GM12801 (cell line): ENCODE results near the gene RSPRY1.

ENCODE experiments used
- TF ChIP-seq, protein P1 (sequence below): IDR thresholded peaks from one replicate; pipeline ENCODE4 v1.5.1; 2011; ENCODE audit warnings: control low read depth; ENCODE audit not compliant: insufficient read length; ENCODE audit errors: extremely low read depth

RSPRY1 gene

DNA sequence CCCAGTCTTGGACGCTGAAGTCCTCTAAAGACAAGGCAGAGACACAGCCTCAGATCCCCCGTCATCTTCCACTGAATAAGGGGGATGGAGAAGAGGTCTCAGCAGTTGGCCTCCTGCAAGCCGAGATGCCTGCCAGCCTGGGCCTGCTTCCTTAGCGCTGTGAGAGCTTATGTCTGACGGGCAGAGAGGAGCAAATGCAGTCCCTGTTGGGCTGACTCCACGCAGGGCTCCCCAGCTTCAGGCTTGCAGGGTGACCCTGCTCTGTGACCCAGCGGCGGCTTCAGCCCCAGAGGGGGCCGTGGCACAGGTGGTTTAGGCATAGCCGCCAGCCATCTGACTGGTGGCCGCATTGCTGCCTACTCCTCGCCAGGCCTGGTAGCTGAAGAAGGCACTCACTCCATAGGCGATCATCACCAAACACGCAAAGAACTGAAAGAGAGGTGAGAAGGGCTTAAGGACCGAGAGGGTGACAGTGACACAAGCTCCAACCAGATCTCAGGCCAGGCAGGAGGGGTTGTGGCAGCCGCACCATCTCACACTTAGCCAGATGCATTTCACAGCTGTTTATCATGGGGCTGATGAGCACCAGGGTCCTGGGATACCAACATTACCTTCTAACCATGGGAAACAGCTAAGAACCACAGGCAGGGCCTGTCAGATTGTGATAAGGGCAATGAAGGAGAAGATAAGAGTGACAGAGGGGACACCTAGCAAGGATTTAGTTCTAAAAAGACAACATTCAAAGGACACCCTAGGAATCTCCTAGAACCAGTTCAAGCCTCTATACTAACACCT is 70.7 kb downstream of the RSPRY1 start:
- TF ChIP-seq, protein P1, sequence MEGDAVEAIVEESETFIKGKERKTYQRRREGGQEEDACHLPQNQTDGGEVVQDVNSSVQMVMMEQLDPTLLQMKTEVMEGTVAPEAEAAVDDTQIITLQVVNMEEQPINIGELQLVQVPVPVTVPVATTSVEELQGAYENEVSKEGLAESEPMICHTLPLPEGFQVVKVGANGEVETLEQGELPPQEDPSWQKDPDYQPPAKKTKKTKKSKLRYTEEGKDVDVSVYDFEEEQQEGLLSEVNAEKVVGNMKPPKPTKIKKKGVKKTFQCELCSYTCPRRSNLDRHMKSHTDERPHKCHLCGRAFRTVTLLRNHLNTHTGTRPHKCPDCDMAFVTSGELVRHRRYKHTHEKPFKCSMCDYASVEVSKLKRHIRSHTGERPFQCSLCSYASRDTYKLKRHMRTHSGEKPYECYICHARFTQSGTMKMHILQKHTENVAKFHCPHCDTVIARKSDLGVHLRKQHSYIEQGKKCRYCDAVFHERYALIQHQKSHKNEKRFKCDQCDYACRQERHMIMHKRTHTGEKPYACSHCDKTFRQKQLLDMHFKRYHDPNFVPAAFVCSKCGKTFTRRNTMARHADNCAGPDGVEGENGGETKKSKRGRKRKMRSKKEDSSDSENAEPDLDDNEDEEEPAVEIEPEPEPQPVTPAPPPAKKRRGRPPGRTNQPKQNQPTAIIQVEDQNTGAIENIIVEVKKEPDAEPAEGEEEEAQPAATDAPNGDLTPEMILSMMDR, result no peak

DNA sequence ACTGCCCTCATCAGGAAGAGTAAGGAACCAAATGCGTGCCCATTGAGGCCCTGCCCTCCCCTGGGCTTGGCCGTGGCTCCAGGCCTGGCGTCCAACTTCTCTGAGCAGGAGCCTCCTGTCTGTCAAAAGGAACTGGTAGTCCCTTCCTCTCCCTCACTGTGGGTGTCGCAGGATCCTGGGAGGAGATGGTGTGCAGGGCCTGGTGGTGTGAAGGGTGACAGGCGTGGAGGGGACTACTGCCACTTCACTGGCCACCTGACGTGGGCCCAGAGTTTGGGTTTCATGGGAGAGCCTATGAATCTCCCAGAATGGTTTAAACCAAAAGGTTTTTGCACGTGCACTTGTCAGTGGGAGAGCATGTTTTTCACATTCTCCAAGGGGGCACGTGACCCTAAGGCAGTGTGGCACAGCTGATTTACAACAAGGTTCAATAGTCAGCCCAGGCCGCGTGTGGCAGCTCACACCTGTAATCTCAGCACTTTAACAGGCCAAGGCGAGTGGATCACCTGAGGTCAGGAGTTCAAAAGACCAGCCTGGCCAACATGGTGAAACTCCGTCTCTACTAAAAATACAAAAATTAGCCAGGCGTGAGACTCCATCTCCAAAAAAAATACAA is 71.4 kb downstream of the RSPRY1 start:
- TF ChIP-seq, protein P1, result no peak

DNA sequence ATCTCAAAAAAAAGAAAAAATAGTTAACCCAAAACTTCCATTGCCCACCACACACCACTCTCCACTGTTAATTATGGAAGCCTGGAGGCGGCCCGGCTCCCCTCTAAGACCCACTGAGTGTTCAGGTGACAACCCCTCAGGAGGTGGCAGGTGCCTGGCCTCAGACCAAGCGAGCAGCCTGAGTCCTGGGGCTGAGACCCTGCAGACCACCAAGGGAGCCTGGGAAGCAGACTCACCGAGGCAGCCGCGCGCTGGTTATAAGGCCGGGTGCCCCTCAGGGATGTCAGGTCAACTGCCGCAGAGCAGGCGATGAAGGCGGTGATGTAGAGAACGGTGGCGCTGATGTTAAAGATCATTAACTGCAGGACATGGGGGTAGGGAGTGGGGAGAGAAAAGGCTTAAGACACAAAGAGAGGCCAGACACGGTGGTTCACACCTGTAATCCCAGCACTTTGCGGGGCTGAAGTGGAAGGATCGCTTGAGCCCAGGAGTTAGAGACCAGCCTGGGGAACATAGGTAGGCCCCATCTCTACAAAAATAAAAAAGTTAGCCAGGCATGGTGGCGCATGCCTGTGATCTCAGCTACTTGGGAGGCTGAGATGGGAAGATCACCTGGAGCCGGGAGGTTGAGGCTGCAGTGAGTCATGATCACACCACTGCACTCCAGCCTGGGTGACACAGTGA is 72.2 kb downstream of the RSPRY1 start:
- TF ChIP-seq, protein P1, result no peak

DNA sequence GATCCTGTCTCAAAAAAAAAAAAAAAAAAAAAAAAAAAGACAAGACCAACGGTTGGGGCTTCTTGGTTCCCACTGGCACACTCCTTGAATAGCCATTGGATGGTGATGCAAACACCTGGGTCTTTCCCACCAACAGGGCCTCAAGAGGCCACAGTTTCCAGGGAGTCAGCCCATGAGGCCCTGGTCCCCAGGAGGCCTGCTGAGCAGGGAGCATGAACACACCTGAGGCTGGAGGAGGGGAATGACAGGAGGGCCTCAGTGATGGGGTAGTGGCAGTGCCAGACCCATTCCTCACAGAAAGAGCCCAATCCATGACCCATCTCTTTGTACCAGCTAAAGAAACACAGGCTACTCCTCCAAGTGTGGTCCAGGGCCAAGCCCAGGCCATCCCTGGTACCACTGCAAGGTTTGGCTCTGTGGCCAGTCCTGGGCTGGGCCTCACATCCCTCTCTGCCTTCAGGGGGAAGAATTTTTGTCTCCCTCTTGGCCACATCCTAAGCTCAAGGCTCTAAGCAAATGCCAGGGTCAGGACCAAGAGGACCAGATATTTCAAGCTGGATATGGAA is 72.9 kb downstream of the RSPRY1 start:
- TF ChIP-seq, protein P1, result no peak

DNA sequence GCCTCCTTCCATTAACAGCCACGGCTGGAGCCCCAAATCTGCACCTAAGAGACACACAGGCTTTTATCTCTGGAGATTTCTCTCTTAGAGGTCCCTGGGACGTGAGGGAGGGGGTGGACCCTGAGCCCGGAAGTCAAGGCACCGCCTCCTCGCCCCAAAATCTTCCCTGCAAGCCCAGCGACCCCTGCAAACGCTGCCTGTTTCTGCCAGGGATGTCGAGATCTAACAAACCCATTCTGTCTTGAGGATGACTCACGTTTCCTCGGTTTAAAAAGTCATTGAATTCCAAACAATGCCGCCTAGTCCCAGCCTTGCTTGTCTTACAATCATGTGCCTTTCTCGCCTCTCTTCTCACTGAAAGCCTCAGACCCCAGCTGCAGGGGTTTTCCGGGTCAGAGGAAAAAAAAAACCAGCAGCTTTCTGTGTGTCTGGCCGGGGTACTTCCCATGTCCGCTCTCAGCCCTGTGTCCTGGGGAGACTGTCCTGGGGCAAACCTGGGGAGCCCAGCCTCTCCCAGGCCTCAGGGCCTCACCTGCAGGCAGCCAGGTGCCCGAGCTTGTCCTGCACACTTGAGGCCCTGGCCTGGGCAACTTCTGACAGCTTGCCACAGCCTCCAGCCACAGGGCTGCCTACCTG is 74.3 kb downstream of the RSPRY1 start:
- TF ChIP-seq, protein P1, result no peak

DNA sequence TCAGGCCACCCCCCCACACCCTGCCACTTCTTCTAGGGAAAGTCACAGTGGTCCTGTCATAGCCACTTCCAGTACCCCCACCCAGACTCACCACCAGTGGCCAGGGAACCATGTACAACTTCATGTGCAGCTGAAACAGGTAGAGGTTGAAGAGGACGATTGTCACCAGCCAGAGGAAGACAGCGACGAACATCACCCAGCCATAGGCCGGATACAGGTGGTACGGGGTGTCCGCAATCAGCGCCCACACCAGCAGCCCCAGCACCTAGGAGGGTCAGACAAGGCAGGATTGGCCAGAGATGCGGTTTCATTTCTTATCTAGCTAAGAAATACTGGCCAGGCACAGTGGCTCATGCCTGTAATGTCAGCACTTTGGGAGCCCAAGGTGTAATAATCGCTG is 75.7 kb downstream of the RSPRY1 start:
- TF ChIP-seq, protein P1, result no peak
